Measurements from ENCODE around the gene HEXIM2. TPM values are rescaled to one million over a fixed set of nuclear protein-coding genes. Genes with fewer than 3 reads are reported as not detected.

Gene HEXIM2
- total RNA-seq, 1 experiment from 2014 or later = 4.5 TPM

GRCh38 chr17:45164734-45165269 lies 3.1 kb downstream of the HEXIM2 start:
- intact Hi-C loops (cut with micrococcal nuclease; ENCODE audit: unreplicated experiment) = no loop called here
- H3K36me3 ChIP-seq (ENCODE audit: control insufficient read depth, insufficient read depth, low read length) = peaks cover 8% of the 10 kb centered on the region; the same call in 1 of the 2 replicates
- ATAC-seq (no peak), DNase-seq (ENCODE audit: low read depth, low spot score) (no peak)
- no peaks in the 10 kb centered on the region for H3K9me3 ChIP-seq (ENCODE audit: control insufficient read depth, insufficient read depth, low read depth, low read length)
- peaks cover 7% of the 10 kb centered on the region; the same call in 1 of the 2 replicates for H3K4me1 ChIP-seq (ENCODE audit: control insufficient read depth, insufficient read depth, low read length)
- no peaks in the 10 kb centered on the region for H3K27me3 ChIP-seq (ENCODE audit: control insufficient read depth, insufficient read depth, low read length)
- H3K4me3 ChIP-seq (ENCODE audit: low read depth in 2 of 2, low read length in 2 of 2) = no peak overlapping the region
- BruUV-seq (replicated peaks) = no TSS peak
- ChIA-PET CTCF (no interaction called here), POLR2A (interaction anchor here (0.9 kb wide), 1 partner anchor 15 kb away, joined by 3 read pairs; no protein-coding TSS in a partner anchor)
- H3K27ac ChIP-seq (ENCODE audit: low read length) = no peak overlapping the region
- TF ChIP-seq SIN3A (IDR thresholded peaks at IDR 0.05; ENCODE audit: borderline replicate concordance, insufficient read depth, low read depth, low read length) = no peak
- TF ChIP-seq POLR2AphosphoS5 (IDR thresholded peaks at IDR 0.05; ENCODE audit: low read depth, low read length) = no peak
- TF ChIP-seq CTCF (IDR thresholded peaks at IDR 0.05) = no peak
- no peak for TF ChIP-seq REST (IDR thresholded peaks at IDR 0.05; ENCODE audit: insufficient read depth in 1 of 2, low read depth in 2 of 2, low read length in 1 of 2)
- in situ Hi-C loops (cut with HindIII; ENCODE audit: low pct_unique_long_range_greater_than_20kb, low sequenced_read_pairs) = no loop called here

- in situ Hi-C loops (cut with HindIII; ENCODE audit: low pct_unique_long_range_greater_than_20kb, low sequenced_read_pairs) = no loop called here
- intact Hi-C loops (cut with micrococcal nuclease; ENCODE audit: unreplicated experiment) = no loop called here
- Histone ChIP-seq H3K4me1 (ENCODE audit: control insufficient read depth, insufficient read depth, low read length) (peaks cover 33% of the 10 kb centered on the region), H3K27ac (ENCODE audit: low read length) (no peak overlapping the region; the same call in 1 of the 2 replicates), H3K27me3 (ENCODE audit: control insufficient read depth, insufficient read depth, low read length) (no peaks in the 10 kb centered on the region), H3K9me3 (ENCODE audit: control insufficient read depth, insufficient read depth, low read depth, low read length) (no peaks in the 10 kb centered on the region), H3K4me3 (ENCODE audit: low read depth in 2 of 2, low read length in 2 of 2) (no peak overlapping the region), H3K36me3 (ENCODE audit: control insufficient read depth, insufficient read depth, low read length) (no peaks in the 10 kb centered on the region)
- ATAC-seq = no peak
- TF ChIP-seq CTCF (IDR thresholded peaks at IDR 0.05) = no peak
- TF ChIP-seq TCF7L2 (IDR thresholded peaks at IDR 0.05; ENCODE audit: low read depth, low read length) = no peak
- TF ChIP-seq SIN3A (IDR thresholded peaks at IDR 0.05; ENCODE audit: borderline replicate concordance, insufficient read depth, low read depth, low read length) = no peak
- TF ChIP-seq POLR2AphosphoS5 (IDR thresholded peaks at IDR 0.05; ENCODE audit: low read depth, low read length) = no peak
- TF ChIP-seq REST (IDR thresholded peaks at IDR 0.05; ENCODE audit: insufficient read depth in 1 of 2, low read depth in 2 of 2, low read length in 1 of 2) = no peak
- ChIA-PET CTCF (interaction anchor here (0.5 kb wide), 1 partner anchor 21 kb away, joined by 7 read pairs; the partner anchor contains the start of gene HEXIM1), POLR2A (no interaction called here)
- DNase-seq (ENCODE audit: low read depth, low spot score) = no peak
- BruUV-seq (replicated peaks) = no TSS peak
Measured at GRCh38 chr17:45168991-45169752, 7.5 kb downstream of the HEXIM2 start.
